H1 (cell line): Measurements from ENCODE around the gene NDUFB10. TPM values are rescaled to one million over a fixed set of nuclear protein-coding genes. Genes with fewer than 3 reads are reported as not detected.

ENCODE experiments used
- CTCF ChIA-PET: fragments of 300-600 bp; sonication (Branson Sonifier 250); formaldehyde crosslinking; loops from one replicate; lab custom pipeline; 2021; ENCODE audit not compliant: partially characterized antibody; lab: Charles Lee
- POLR2A ChIA-PET: fragments of 300-600 bp; sonication (Branson Sonifier 250); formaldehyde crosslinking; loops from one replicate; lab custom pipeline; 2021; ENCODE audit warnings: inconsistent platforms; ENCODE audit not compliant: partially characterized antibody; lab: Charles Lee
- DNase-seq, 2 experiments: peaks; one replicate each; pipeline versions ENCODE4 v3.0.0 to v3.0.0-alpha.2; 2010 to 2022; ENCODE audit warnings: low spot score in 2 of 2, low read depth in 1 of 2, mixed read lengths in 1 of 2
- FAIRE-seq: peaks from 2 replicates; lab custom pipeline; 2011; peaks lifted over from hg19 to GRCh38; lab: Jason Lieb, UNC
- H2AFZ ChIP-seq: 2 replicates; pipeline ENCODE4 v1.8.1; 2012; ENCODE audit warnings: low read length, inconsistent platforms
- H2AK5ac ChIP-seq: 2 replicates; pipeline ENCODE4 v1.6.1; 2013; ENCODE audit warnings: low read depth, low read length
- H2BK120ac ChIP-seq: replicated peaks from 2 replicates; pipeline ENCODE3; 2013; ENCODE audit warnings: low read depth, low read length, inconsistent platforms
- H2BK12ac ChIP-seq: 2 replicates; pipeline ENCODE4 v1.6.1; 2013; ENCODE audit warnings: low read depth, low read length
- H2BK15ac ChIP-seq: 2 replicates; pipeline ENCODE4 v1.6.1; 2013; ENCODE audit warnings: low read length
- H2BK20ac ChIP-seq: 2 replicates; pipeline ENCODE4 v1.6.1; 2013; ENCODE audit warnings: low read length
- H2BK5ac ChIP-seq: 2 replicates; pipeline ENCODE4 v1.6.1; 2013; ENCODE audit warnings: low read depth, low read length
- H3K14ac ChIP-seq: 2 replicates; pipeline ENCODE4 v1.6.1; 2013; ENCODE audit warnings: inconsistent platforms; ENCODE audit not compliant: insufficient read length
- H3K18ac ChIP-seq: 2 replicates; pipeline ENCODE4 v1.6.1; 2013; ENCODE audit warnings: low read length; ENCODE audit errors: extremely low read depth
- H3K23ac ChIP-seq: 2 replicates; pipeline ENCODE4 v1.6.1; 2013; ENCODE audit warnings: inconsistent platforms; ENCODE audit not compliant: insufficient read length
- H3K23me2 ChIP-seq: 2 replicates; pipeline ENCODE4 v1.6.1; 2013; ENCODE audit warnings: low read depth, low read length
- H3K27ac ChIP-seq: 2 replicates; pipeline ENCODE4 v1.6.1; 2011; ENCODE audit warnings: low read depth, low read length, inconsistent platforms
- H3K27me3 ChIP-seq, 4 experiments: replicated peaks in 1 of 4; 1 replicate in 1 of 4; 2 replicates in 3 of 4; pipeline versions ENCODE4 v1.6.1 to v1.8.1; 2011 to 2013; ENCODE audit warnings: low read length in 3 of 4, mild to moderate bottlenecking in 3 of 4, inconsistent platforms in 2 of 4, mixed read lengths in 2 of 4, moderate library complexity in 1 of 4; ENCODE audit not compliant: control insufficient read depth in 3 of 4, insufficient read depth in 3 of 4; ENCODE audit errors: extremely low read depth in 1 of 4
- H3K36me3 ChIP-seq, 4 experiments: 2 replicates each; pipeline versions ENCODE4 v1.6.1 to v1.8.1; 2011 to 2013; ENCODE audit warnings: mild to moderate bottlenecking in 4 of 4, low read length in 3 of 4, moderate library complexity in 2 of 4, control low read depth in 1 of 4, inconsistent platforms in 1 of 4; ENCODE audit not compliant: insufficient read depth in 4 of 4, control insufficient read depth in 2 of 4
- H3K4ac ChIP-seq: replicated peaks from 2 replicates; pipeline ENCODE3; 2013; ENCODE audit warnings: low read length, low read depth, mixed read lengths, inconsistent platforms; ENCODE audit not compliant: insufficient read length
- H3K4me1 ChIP-seq, 4 experiments: replicated peaks in 1 of 4; 1 replicate in 1 of 4; 2 replicates in 3 of 4; pipeline versions ENCODE4 v1.6.1 to v1.8.1; 2011 to 2013; ENCODE audit warnings: low read length in 3 of 4, inconsistent platforms in 2 of 4, mixed read lengths in 1 of 4; ENCODE audit not compliant: insufficient read depth in 4 of 4, control insufficient read depth in 3 of 4
- H3K4me2 ChIP-seq, 2 experiments: 2 replicates each; pipeline versions ENCODE4 v1.6.1 to v1.8.1; 2011 to 2013; ENCODE audit warnings: low read depth in 2 of 2, low read length in 2 of 2, control low read depth in 1 of 2, inconsistent platforms in 1 of 2, mild to moderate bottlenecking in 1 of 2; ENCODE audit not compliant: insufficient read depth in 1 of 2
- H3K4me3 ChIP-seq, 4 experiments: fragments of 200-600, 300-600 bp in 1 of 4; sonication (generic), shearing (Covaris generic), sonication (Bioruptor Twin) in 1 of 4; 2 replicates each; pipeline versions ENCODE4 v1.5.1 to v1.8.1; 2011 to 2016; ENCODE audit warnings: low read length in 4 of 4, low read depth in 3 of 4, control low read depth in 2 of 4, inconsistent platforms in 2 of 4, mild to moderate bottlenecking in 2 of 4, mixed read lengths in 1 of 4, moderate library complexity in 1 of 4; ENCODE audit not compliant: insufficient read depth in 2 of 4; ENCODE audit errors: extremely low read depth in 1 of 4
- H3K56ac ChIP-seq: replicated peaks from 2 replicates; pipeline ENCODE3; 2013; ENCODE audit warnings: low read depth, mild to moderate bottlenecking, mixed read lengths, low read length, inconsistent platforms; ENCODE audit not compliant: insufficient read length
- H3K79me1 ChIP-seq: 2 replicates; pipeline ENCODE4 v1.6.1; 2013; ENCODE audit warnings: low read depth, low read length, control low read depth
- H3K79me2 ChIP-seq, 2 experiments: 2 replicates each; pipeline versions ENCODE4 v1.6.1 to v1.8.1; 2012 to 2013; ENCODE audit warnings: low read length in 2 of 2, mild to moderate bottlenecking in 2 of 2, inconsistent platforms in 1 of 2; ENCODE audit not compliant: insufficient read depth in 2 of 2, control insufficient read depth in 1 of 2
- H3K9ac ChIP-seq, 4 experiments: replicated peaks in 1 of 4; 1 replicate in 1 of 4; 2 replicates in 3 of 4; pipeline versions ENCODE4 v1.6.1 to v1.8.1; 2011 to 2013; ENCODE audit warnings: low read depth in 3 of 4, low read length in 3 of 4, control low read depth in 2 of 4, mild to moderate bottlenecking in 2 of 4, moderate library complexity in 2 of 4, inconsistent platforms in 1 of 4; ENCODE audit errors: extremely low read depth in 1 of 4
- H3K9me3 ChIP-seq, 2 experiments: 2 replicates each; pipeline versions ENCODE4 v1.6.1 to v1.8.1; 2012 to 2013; ENCODE audit warnings: mild to moderate bottlenecking in 2 of 2, moderate library complexity in 2 of 2, control low read depth in 1 of 2, inconsistent platforms in 1 of 2, low read depth in 1 of 2, low read length in 1 of 2, mixed read lengths in 1 of 2; ENCODE audit not compliant: insufficient read depth in 2 of 2
- H4K20me1 ChIP-seq, 2 experiments: replicated peaks in 1 of 2; 2 replicates each; pipeline versions ENCODE3 to v1.8.1; 2011 to 2013; ENCODE audit warnings: inconsistent platforms in 2 of 2, low read length in 2 of 2, mild to moderate bottlenecking in 1 of 2; ENCODE audit not compliant: insufficient read depth in 2 of 2, control insufficient read depth in 1 of 2
- H4K5ac ChIP-seq: 2 replicates; pipeline ENCODE4 v1.6.1; 2013; ENCODE audit warnings: low read length, low read depth, mixed read lengths, inconsistent platforms; ENCODE audit not compliant: insufficient read length
- H4K8ac ChIP-seq: 2 replicates; pipeline ENCODE4 v1.8.0; 2013; ENCODE audit warnings: mild to moderate bottlenecking, moderate library complexity, low read length, inconsistent platforms; ENCODE audit not compliant: insufficient read depth; ENCODE audit errors: extremely low read depth
- H4K91ac ChIP-seq: replicated peaks from 2 replicates; pipeline ENCODE3; 2013; ENCODE audit warnings: low read length, mixed read lengths, inconsistent platforms; ENCODE audit not compliant: insufficient read length
- CEBPB ChIP-seq: IDR thresholded peaks from 2 replicates; pipeline ENCODE4 v1.6.1; 2012; ENCODE audit warnings: low read depth, low read length
- CREB1 ChIP-seq: IDR thresholded peaks from 2 replicates; pipeline ENCODE4 v1.6.1; 2012; ENCODE audit warnings: inconsistent platforms
- CTBP2 ChIP-seq: IDR thresholded peaks from 2 replicates; pipeline ENCODE4 v1.7.0; 2011; ENCODE audit warnings: borderline replicate concordance, mild to moderate bottlenecking, moderate library complexity, mixed read lengths, low read length; ENCODE audit not compliant: insufficient read depth, insufficient read length
- EZH2 ChIP-seq: fragments of 200-600 bp; sonication (generic); IDR thresholded peaks from 2 replicates; pipeline ENCODE4 v1.7.1; 2012; ENCODE audit warnings: low read depth, mild to moderate bottlenecking, moderate library complexity, low read length, inconsistent platforms; ENCODE audit not compliant: severe bottlenecking
- KDM1A ChIP-seq: fragments of 200-600, 300-600 bp; sonication (generic); IDR thresholded peaks from 2 replicates; pipeline ENCODE4 v1.7.1; 2016; ENCODE audit warnings: mild to moderate bottlenecking, low read length, borderline replicate concordance
- RAD21 ChIP-seq, 2 experiments: IDR thresholded peaks in 1 of 2; conservative IDR thresholded peaks in 1 of 2; 2 replicates each; pipeline ENCODE4 v1.6.1; 2011; ENCODE audit warnings: low read depth in 2 of 2, low read length in 2 of 2, improper control_type of control experiment in 1 of 2, inconsistent platforms in 1 of 2, mild to moderate bottlenecking in 1 of 2, moderate library complexity in 1 of 2
- SIRT6 ChIP-seq: IDR thresholded peaks from one replicate; pipeline ENCODE4 v1.7.1; 2012; ENCODE audit warnings: low read length, inconsistent platforms
- SRF ChIP-seq: IDR thresholded peaks from 2 replicates; pipeline ENCODE4 v1.6.1; 2011; ENCODE audit warnings: mild to moderate bottlenecking, low read depth, low read length, moderate library complexity
- WGBS, 2 experiments: shearing (Covaris generic) in 1 of 2; methylation state at CpG; one replicate each; pipeline versions ENCODE4 v1.1.6 to v1.1.7; 2013 to 2015; ENCODE audit warnings: low lambda C conversion rate in 2 of 2, mixed read lengths in 2 of 2, inconsistent platforms in 1 of 2, low coverage in 1 of 2, missing lambda C conversion rate in 1 of 2; ENCODE audit not compliant: insufficient replicate concordance in 2 of 2, insufficient coverage in 1 of 2, insufficient read length in 1 of 2; ENCODE audit errors: extremely low coverage in 1 of 2, missing lambda C conversion rate in 1 of 2; 5-methylcytosine and 5-hydroxymethylcytosine counted together
- polyA plus RNA-seq, 7 experiments: library from polyadenylated mRNA; depleted of rRNA in 3 of 7; stranded (reverse) in 5 of 7; unstranded in 2 of 7; fragments of >200 nt in 5 of 7; fragments of 200-250 nt in 2 of 7; gene quantifications; 1 replicate in 5 of 7; 2 replicates in 1 of 7; 4 replicates in 1 of 7; pipeline versions ENCODE4 v1.2.1 to v1.2.3, GENCODE V29; 2011 to 2013; ENCODE audit warnings: missing spikeins in 2 of 7, mixed read lengths in 2 of 7
- total RNA-seq: library from RNA; stranded (reverse); fragmentation: NEBNext Ultra II Directional; extraction: Animal tissue kit (Norgen Biotek cat#: 25700); gene quantifications from 2 replicates; pipeline ENCODE4 v1.2.1, GENCODE V29; 2021

The NDUFB10 gene
- total and polyA plus RNA-seq, 2 of the 8 experiments (the other 6 are each of a cell fraction or from before 2014, with no cell fraction given): 183 to 194 TPM

DNA sequence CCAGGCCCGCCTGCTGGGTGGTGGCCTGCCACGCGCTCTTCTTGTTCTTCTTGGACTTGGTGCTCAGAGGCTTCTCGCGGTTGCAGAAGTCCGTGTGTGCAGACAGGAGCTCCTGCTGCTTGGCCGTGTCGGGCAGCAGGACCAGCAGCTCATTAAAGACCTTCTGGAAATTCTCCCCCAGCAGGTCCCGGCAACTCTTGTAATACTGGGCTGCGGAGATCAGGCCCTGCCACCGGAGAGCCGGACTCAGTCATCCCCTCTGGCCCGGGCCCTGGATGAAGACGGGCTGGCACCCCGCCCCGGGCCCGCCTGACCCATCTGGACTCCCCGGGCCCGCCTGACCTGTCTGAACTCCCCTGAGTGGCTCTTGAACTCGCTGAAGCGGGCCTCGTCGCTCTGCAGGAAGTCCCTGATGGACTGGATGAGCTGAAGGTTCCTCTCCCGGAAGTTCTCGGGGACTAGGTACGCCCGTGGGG, 39.1 kb downstream of the NDUFB10 start:
- Histone ChIP-seq H4K91ac (no peak overlapping the region), H3K27ac (no peak overlapping the region), H3K36me3 (peaks cover 24 to 52% (median 42%) of the 10 kb centered on the region in 4 experiments), H2BK15ac (no peak overlapping the region), H4K8ac (no peak overlapping the region), H3K23me2 (no peaks in the 10 kb centered on the region), H2AK5ac (no peak overlapping the region), H3K14ac (no peak overlapping the region), H2AFZ (no peak overlapping the region), H3K23ac (no peak overlapping the region), H3K9ac (no peak overlapping the region), H4K5ac (no peak overlapping the region), H2BK12ac (no peak overlapping the region), H3K18ac (no peak overlapping the region), H4K20me1 (peaks cover 14 to 29% of the 10 kb centered on the region in 2 experiments), H3K9me3 (no peaks in the 10 kb centered on the region), H2BK120ac (no peak overlapping the region), H3K79me2 (peaks cover 0 to 5% of the 10 kb centered on the region in 2 experiments; a peak in 1 of 4 replicates), H2BK5ac (no peak overlapping the region), H3K4ac (no peak overlapping the region), H3K79me1 (no peaks in the 10 kb centered on the region), H3K56ac (no peak overlapping the region), H3K4me2 (no peak overlapping the region), H2BK20ac (no peak overlapping the region), H3K27me3 (peaks cover 0 to under 1% (median 0%) of the 10 kb centered on the region in 4 experiments; a peak in 1 of 7 replicates), H3K4me3 (no peak overlapping the region), H3K4me1 (peaks cover 0 to 2% (median under 1%) of the 10 kb centered on the region in 4 experiments; a peak in 3 of 7 replicates)
- TF ChIP-seq SIRT6: no peak
- no peak for TF ChIP-seq CREB1
- TF ChIP-seq EZH2: no peak
- no peak for TF ChIP-seq KDM1A
- TF ChIP-seq RAD21 (IDR thresholded peaks at IDR 0.05 in 1 of 2, conservative IDR thresholded peaks at IDR 0.05 in 1 of 2; ENCODE audit: low read depth in 2 of 2, low read length in 2 of 2): no peak
- TF ChIP-seq CEBPB: no peak
- TF ChIP-seq CTBP2: no peak
- no peak for TF ChIP-seq SRF
- POLR2A ChIA-PET: interaction anchor here (2.6 to 28.2 kb wide), 3 partner anchors 20 to 157 kb away, joined by 7 to 736 read pairs (median 9); partner anchors contain the start of genes NDUFB10, RNF151, RPS2 and TBL3
- DNase-seq (no peak), FAIRE-seq (no peak)
- CTCF ChIA-PET: interaction anchor here (0.5 to 2.8 kb wide), 4 partner anchors 15 to 294 kb away, joined by 3 to 8 read pairs (median 4); no protein-coding TSS in a partner anchor
- WGBS, 2 experiments: 92% methylated on average over 24 of the region's 27 CpGs; no CpG with 5 or more reads in 1 of the 2 experiments
